Mucosa of descending colon (tissue), 3 donors: Measurements from ENCODE around the gene TM9SF1. TPM values are rescaled to one million over a fixed set of nuclear protein-coding genes. Genes with fewer than 3 reads are reported as not detected.

ENCODE experiments used
- ATAC-seq: fragments of 200-7000 bp; cut with Tn5 transposase; one replicate; pipeline ENCODE4 v1.9.1; 2020; ENCODE audit warnings: mild to moderate bottlenecking, moderate library complexity
- DNase-seq, 3 donors: peaks; one replicate each; pipeline ENCODE4 v3.0.0-alpha.2; 2020
- H3K36me3 ChIP-seq: fragments of 200-600 bp; one replicate; pipeline ENCODE4 v1.8.0; 2021; ENCODE audit warnings: low read depth, mild to moderate bottlenecking
- H3K4me1 ChIP-seq: fragments of 200-600 bp; one replicate; pipeline ENCODE4 v1.8.0; 2021; ENCODE audit warnings: low read depth, mild to moderate bottlenecking
- H3K4me3 ChIP-seq: fragments of 200-600 bp; one replicate; pipeline ENCODE4 v1.8.0; 2021; ENCODE audit warnings: mild to moderate bottlenecking
- H3K9me3 ChIP-seq: fragments of 200-600 bp; one replicate; pipeline ENCODE4 v1.8.0; 2021; ENCODE audit warnings: mild to moderate bottlenecking
- intact Hi-C, 2 donors: fragments of 100-400 bp; cut with DNase I in 1 of 2; cut with micrococcal nuclease in 1 of 2; formaldehyde crosslinking; loops; one replicate each; pipeline versions ENCODE4 v1.11.0 to v1.11.1; 2022; cut with DNase I, micrococcal nuclease
- long read RNA-seq, 2 donors: library from polyadenylated mRNA; unstranded; transcript quantifications; one replicate each; pipeline ENCODE4 v2.0.0, GENCODE V29; 2019 to 2021
- total RNA-seq, 3 donors: library from RNA; stranded (reverse); fragmentation: NEBNext Ultra II Directional in 2 of 3; extraction: Animal tissue kit (Norgen Biotek cat#: 25700) in 2 of 3; gene quantifications; one replicate each; pipeline versions ENCODE4 v1.2.1 to v1.2.4, GENCODE V29; 2021 to 2023
- TF ChIP-seq, protein P1 (sequence below): fragments of 200-600 bp; IDR thresholded peaks from one replicate; pipeline ENCODE4 v1.8.0; 2022; ENCODE audit warnings: antibody characterized with exemption, mild to moderate bottlenecking
- donor health status: DM: no; HTN: no; CAD: no; lungs with moderate emphysema.
- donor health status: DM: no; HTN: no; CAD: no.
- donor health status: DM: no; HTN: yes; CAD: no.

Gene TM9SF1, protein sequence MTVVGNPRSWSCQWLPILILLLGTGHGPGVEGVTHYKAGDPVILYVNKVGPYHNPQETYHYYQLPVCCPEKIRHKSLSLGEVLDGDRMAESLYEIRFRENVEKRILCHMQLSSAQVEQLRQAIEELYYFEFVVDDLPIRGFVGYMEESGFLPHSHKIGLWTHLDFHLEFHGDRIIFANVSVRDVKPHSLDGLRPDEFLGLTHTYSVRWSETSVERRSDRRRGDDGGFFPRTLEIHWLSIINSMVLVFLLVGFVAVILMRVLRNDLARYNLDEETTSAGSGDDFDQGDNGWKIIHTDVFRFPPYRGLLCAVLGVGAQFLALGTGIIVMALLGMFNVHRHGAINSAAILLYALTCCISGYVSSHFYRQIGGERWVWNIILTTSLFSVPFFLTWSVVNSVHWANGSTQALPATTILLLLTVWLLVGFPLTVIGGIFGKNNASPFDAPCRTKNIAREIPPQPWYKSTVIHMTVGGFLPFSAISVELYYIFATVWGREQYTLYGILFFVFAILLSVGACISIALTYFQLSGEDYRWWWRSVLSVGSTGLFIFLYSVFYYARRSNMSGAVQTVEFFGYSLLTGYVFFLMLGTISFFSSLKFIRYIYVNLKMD
- total RNA-seq, result 10 to 100 TPM; 41.7 to 49.1 (median 47.1) TPM
- long read RNA-seq, donor 1, transcript TM9SF1-201 (6 exons, 2,452 nt), result major isoform, 94 of 131 reads
- long read RNA-seq, donor 1, partial matches to known transcripts, result 18 of 131 reads
- long read RNA-seq, donor 1, other reads (novel, unspliced or antisense), result 16 of 131 reads
- long read RNA-seq, donor 2, transcript TM9SF1-201 (6 exons, 2,452 nt), result major isoform, 39 of 70 reads
- long read RNA-seq, donor 2, partial matches to known transcripts, result 19 of 70 reads
- long read RNA-seq, donor 2, other reads (novel, unspliced or antisense), result 9 of 70 reads

GRCh38 chr14:24195186-24196070 is at the start of gene TM9SF1:
Gene TM9SF1, minus strand, starts transcription at chr14:24195441. Its CDS starts 422 bp downstream, at chr14:24195019.
- intact Hi-C loops, result no loop called here
- Histone ChIP-seq H3K36me3 (no peaks in the 10 kb centered on the region), H3K4me1 (peaks cover 25% of the 10 kb centered on the region), H3K9me3 (no peaks in the 10 kb centered on the region), H3K4me3 (peak within 1 kb of the TSS; percentile 82)
- DNase-seq (peak; percentile 90 to 94 (median 92)), ATAC-seq (peak; percentile 96)
- TF ChIP-seq, protein P1, sequence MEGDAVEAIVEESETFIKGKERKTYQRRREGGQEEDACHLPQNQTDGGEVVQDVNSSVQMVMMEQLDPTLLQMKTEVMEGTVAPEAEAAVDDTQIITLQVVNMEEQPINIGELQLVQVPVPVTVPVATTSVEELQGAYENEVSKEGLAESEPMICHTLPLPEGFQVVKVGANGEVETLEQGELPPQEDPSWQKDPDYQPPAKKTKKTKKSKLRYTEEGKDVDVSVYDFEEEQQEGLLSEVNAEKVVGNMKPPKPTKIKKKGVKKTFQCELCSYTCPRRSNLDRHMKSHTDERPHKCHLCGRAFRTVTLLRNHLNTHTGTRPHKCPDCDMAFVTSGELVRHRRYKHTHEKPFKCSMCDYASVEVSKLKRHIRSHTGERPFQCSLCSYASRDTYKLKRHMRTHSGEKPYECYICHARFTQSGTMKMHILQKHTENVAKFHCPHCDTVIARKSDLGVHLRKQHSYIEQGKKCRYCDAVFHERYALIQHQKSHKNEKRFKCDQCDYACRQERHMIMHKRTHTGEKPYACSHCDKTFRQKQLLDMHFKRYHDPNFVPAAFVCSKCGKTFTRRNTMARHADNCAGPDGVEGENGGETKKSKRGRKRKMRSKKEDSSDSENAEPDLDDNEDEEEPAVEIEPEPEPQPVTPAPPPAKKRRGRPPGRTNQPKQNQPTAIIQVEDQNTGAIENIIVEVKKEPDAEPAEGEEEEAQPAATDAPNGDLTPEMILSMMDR, result no peak

DNA sequence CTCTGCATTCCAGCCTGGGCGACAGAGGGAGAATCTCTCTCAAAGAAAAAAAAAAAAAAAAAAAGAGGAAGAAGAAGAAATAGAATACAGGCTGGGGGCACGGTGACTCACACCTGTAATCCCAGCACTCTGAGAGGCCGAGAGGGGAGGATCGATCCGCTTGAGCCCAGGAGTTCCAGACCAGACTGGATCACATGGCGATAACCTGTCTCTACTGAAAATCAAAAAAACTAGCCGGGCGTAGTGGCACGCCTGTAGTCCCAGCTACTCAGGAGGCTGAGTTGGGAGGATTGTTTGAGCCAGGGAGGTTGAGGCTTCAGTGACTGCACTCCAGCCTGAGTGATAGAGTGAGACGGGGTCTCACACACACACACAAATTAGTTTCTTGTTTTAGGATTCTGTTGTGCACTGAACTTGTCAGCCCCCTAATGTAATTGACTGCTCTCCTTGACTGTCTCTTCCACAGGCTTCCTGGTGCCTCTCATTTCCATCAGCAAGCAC is 48.1 kb upstream of the TM9SF1 start:
- intact Hi-C loops, result loop anchor here in 1 of 2 donors (5.0 kb wide), 1 partner anchor 54 kb away; the partner anchor contains the start of genes DHRS1 and NOP9
- Histone ChIP-seq H3K4me1 (peaks cover 26% of the 10 kb centered on the region), H3K4me3 (no peak overlapping the region), H3K9me3 (no peaks in the 10 kb centered on the region), H3K36me3 (no peaks in the 10 kb centered on the region)
- DNase-seq (no peak), ATAC-seq (peak; percentile 0)
- TF ChIP-seq, protein P1, result no peak

DNA sequence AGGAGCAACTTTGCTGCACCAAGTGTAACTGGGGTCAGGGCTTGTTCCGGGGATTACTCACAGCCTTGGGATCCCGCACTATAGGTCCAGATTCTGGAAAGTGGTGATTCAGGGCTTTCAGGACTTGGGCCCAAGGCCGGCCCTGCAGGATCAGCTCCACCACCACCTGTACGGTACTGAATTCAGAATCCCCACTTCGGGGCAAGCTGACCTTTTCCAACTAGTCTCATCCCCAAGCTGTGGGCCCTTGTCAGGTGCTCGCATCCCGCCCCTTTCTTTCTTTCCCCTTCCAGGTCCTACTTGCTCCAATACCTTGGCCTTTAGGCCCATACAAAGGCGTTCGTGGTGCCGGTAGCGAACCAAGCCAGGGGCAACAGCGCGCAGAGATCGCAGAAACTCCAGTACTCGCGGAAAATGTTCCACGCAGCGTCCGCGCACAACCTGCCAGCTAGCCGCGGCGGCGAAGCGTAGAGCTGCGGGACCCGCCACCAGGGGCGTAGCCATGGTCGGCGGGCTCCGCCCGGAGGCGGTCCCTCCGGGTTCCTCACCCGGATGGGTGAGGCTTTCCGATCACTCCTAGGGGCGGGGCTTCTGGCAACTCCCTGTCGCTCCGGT is 46.7 kb upstream of the TM9SF1 start:
- TF ChIP-seq, protein P1, result peak; percentile 56
- H3K9me3 ChIP-seq, result no peaks in the 10 kb centered on the region
- peak; percentile 93 to 96 (median 94) for DNase-seq
- ATAC-seq, result peak; percentile 93
- H3K4me1 ChIP-seq, result peaks cover 26% of the 10 kb centered on the region
- H3K4me3 ChIP-seq, result peak overlapping the region; percentile 35
- intact Hi-C loops, result loop anchor here in 1 of 2 donors (5.0 kb wide), 1 partner anchor 55 kb away; the partner anchor contains the start of genes DHRS1 and NOP9
- peaks cover 3% of the 10 kb centered on the region for H3K36me3 ChIP-seq

GRCh38 chr14:24240110-24240918 is 45.1 kb upstream of the TM9SF1 start:
- TF ChIP-seq, protein P1, result no peak
- H3K36me3 ChIP-seq, result peaks cover 5% of the 10 kb centered on the region
- peaks cover 26% of the 10 kb centered on the region for H3K4me1 ChIP-seq
- no peaks in the 10 kb centered on the region for H3K9me3 ChIP-seq
- ATAC-seq, result no peak
- H3K4me3 ChIP-seq, result no peak overlapping the region
- intact Hi-C loops, result loop anchor here in 1 of 2 donors (5.0 kb wide), 1 partner anchor 57 kb away; the partner anchor contains the start of genes DHRS1 and NOP9
- peak in 1 of 3 donors; percentile 20 for DNase-seq
